T47D (cell line): ENCODE measurements around the gene MMP17.

Experiments used
- DNase-seq, 2 experiments: peaks; one replicate each; pipeline versions ENCODE4 v3.0.0 to v3.0.0-alpha.2; 2011 to 2012; ENCODE audit warnings: low read depth in 1 of 2, low spot score in 1 of 2
- JUND ChIP-seq: IDR thresholded peaks from 2 replicates; pipeline ENCODE4 v1.6.1; 2012; ENCODE audit warnings: low read depth
- in situ Hi-C: cut with HindIII; loops from 2 replicates; pipeline ENCODE4 v1.10.0; 2016; ENCODE audit warnings: low sequenced_read_pairs, low pct_unique_long_range_greater_than_20kb

The MMP17 gene

GRCh38 chr12:131794573-131794972, 33.6 kb upstream of the MMP17 start:
- no peak for DNase-seq
- in situ Hi-C loops, result no loop called here
- no peak for TF ChIP-seq JUND

GRCh38 chr12:131795064-131795463, 33.1 kb upstream of the MMP17 start:
- in situ Hi-C loops, result no loop called here

GRCh38 chr12:131795690-131796410, 32.3 kb upstream of the MMP17 start:
- in situ Hi-C loops, result no loop called here
- TF ChIP-seq JUND, result no peak
- DNase-seq, result peak; percentile 86 to 96

More at GRCh38 chr12:131795064-131795463, 33.1 kb upstream of the MMP17 start:
- no peak for TF ChIP-seq JUND
- DNase-seq, result no peak

- no peak for TF ChIP-seq JUND
Observed at GRCh38 chr12:131796411-131796736, 31.8 kb upstream of the MMP17 start.

GRCh38 chr12:131796754-131797587, 31.2 kb upstream of the MMP17 start:
- no peak for DNase-seq
- in situ Hi-C loops, result no loop called here
- TF ChIP-seq JUND, result no peak

More at GRCh38 chr12:131796411-131796736, 31.8 kb upstream of the MMP17 start:
- in situ Hi-C loops, result no loop called here
- no peak for DNase-seq

- TF ChIP-seq JUND, result no peak
- in situ Hi-C loops, result no loop called here
- DNase-seq, result no peak
Observed at GRCh38 chr12:131797588-131797934, 30.6 kb upstream of the MMP17 start.

- DNase-seq, result no peak
- in situ Hi-C loops, result no loop called here
- no peak for TF ChIP-seq JUND
Observed at GRCh38 chr12:131799195-131799594, 29.0 kb upstream of the MMP17 start.

- DNase-seq, result no peak
- no peak for TF ChIP-seq JUND
- in situ Hi-C loops, result no loop called here
Observed at GRCh38 chr12:131799828-131800593, 28.2 kb upstream of the MMP17 start.

- in situ Hi-C loops, result no loop called here
- DNase-seq, result no peak
- TF ChIP-seq JUND, result no peak
Observed at GRCh38 chr12:131800594-131801135, 27.5 kb upstream of the MMP17 start.

GRCh38 chr12:131801254-131801866, 26.8 kb upstream of the MMP17 start:
- no peak for DNase-seq
- in situ Hi-C loops, result no loop called here
- TF ChIP-seq JUND, result no peak

GRCh38 chr12:131803961-131804521, 24.2 kb upstream of the MMP17 start:
- in situ Hi-C loops, result no loop called here

GRCh38 chr12:131805421-131805820, 22.8 kb upstream of the MMP17 start:
- in situ Hi-C loops, result no loop called here
- DNase-seq, result no peak
- TF ChIP-seq JUND, result no peak

More at GRCh38 chr12:131803961-131804521, 24.2 kb upstream of the MMP17 start:
- no peak for DNase-seq
- no peak for TF ChIP-seq JUND
